GM12878 (cell line): ENCODE data around the gene DEXI. TPM values are rescaled to one million over a fixed set of nuclear protein-coding genes. Genes with fewer than 3 reads are reported as not detected.

Experiments used
- ATAC-seq: fragments of 200-7000 bp; cut with Tn5 transposase; 3 replicates; pipeline ENCODE4 v1.9.1; 2020; ENCODE audit warnings: mild to moderate bottlenecking, moderate library complexity
- BruUV-seq: library from RNA; stranded (reverse); fragments of 400-500 nt; replicated peaks from 2 replicates; lab custom pipeline; 2021; lab: Mats Ljungman, UMichigan
- CTCF ChIA-PET: fragments of 300-600 bp; sonication (Branson Sonifier 250); formaldehyde crosslinking; extraction: SDS; loops from one replicate; lab custom pipeline; 2021; ENCODE audit warnings: inconsistent platforms; lab: Yijun Ruan, JAX
- POLR2A ChIA-PET: fragments of 350-600 bp; formaldehyde crosslinking; extraction: SDS; loops from one replicate; lab custom pipeline; 2021; ENCODE audit warnings: inconsistent platforms; lab: Charles Lee
- RAD21 ChIA-PET: fragments of 300-600 bp; sonication (Branson Sonifier 250); formaldehyde crosslinking; loops from one replicate; lab custom pipeline; 2023; ENCODE audit warnings: antibody characterized with exemption; ENCODE audit not compliant: unreplicated experiment; lab: Charles Lee
- SMC1A ChIA-PET: fragments of 300-600 bp; sonication (Branson Sonifier 250); formaldehyde crosslinking; loops from one replicate; lab custom pipeline; 2023; ENCODE audit not compliant: unreplicated experiment, uncharacterized antibody; lab: Charles Lee
- DNase-seq: peaks from one replicate; pipeline ENCODE4 v3.0.0-alpha.2; 2011; ENCODE audit warnings: low read depth, low spot score
- FAIRE-seq: peaks from 3 replicates; lab custom pipeline; 2011; peaks lifted over from hg19 to GRCh38; lab: Jason Lieb, UNC
- H2AFZ ChIP-seq: 2 replicates; pipeline ENCODE4 v1.6.0; 2011; ENCODE audit warnings: low read depth, low read length, control low read depth; ENCODE audit not compliant: control insufficient read depth
- H3K27ac ChIP-seq: 2 replicates; pipeline ENCODE4 v1.5.1; 2011; ENCODE audit warnings: control low read depth; ENCODE audit not compliant: control insufficient read depth, insufficient read depth
- H3K27me3 ChIP-seq, 2 experiments: replicated peaks in 1 of 2; 2 replicates each; pipeline versions ENCODE4 v1.6.0 to v1.6.1; 2011; ENCODE audit warnings: low read length in 1 of 2; ENCODE audit not compliant: control insufficient read depth in 2 of 2, insufficient read depth in 2 of 2
- H3K36me3 ChIP-seq, 2 experiments: 2 replicates each; pipeline ENCODE4 v1.5.1; 2011; ENCODE audit warnings: low read length in 1 of 2; ENCODE audit not compliant: control insufficient read depth in 2 of 2, insufficient read depth in 2 of 2
- H3K4me1 ChIP-seq: 2 replicates; pipeline ENCODE4 v1.6.1; 2011; ENCODE audit warnings: mild to moderate bottlenecking, low read length, moderate library complexity, mixed read lengths; ENCODE audit not compliant: control insufficient read depth, insufficient read depth
- H3K4me2 ChIP-seq: 2 replicates; pipeline ENCODE4 v1.6.0; 2011; ENCODE audit warnings: control low read depth; ENCODE audit not compliant: control insufficient read depth, insufficient read depth
- H3K4me3 ChIP-seq: fragments of 200-600 bp; sonication (generic); 2 replicates; pipeline ENCODE4 v1.5.1; 2016
- H3K79me2 ChIP-seq: 2 replicates; pipeline ENCODE4 v1.6.0; 2011; ENCODE audit warnings: low read length; ENCODE audit not compliant: control insufficient read depth, insufficient read depth
- H3K9ac ChIP-seq: 2 replicates; pipeline ENCODE4 v1.8.0; 2011; ENCODE audit warnings: low read length, control low read depth, mixed read lengths; ENCODE audit not compliant: control insufficient read depth, insufficient read depth
- H3K9me3 ChIP-seq: replicated peaks from 3 replicates; pipeline ENCODE4 v1.5.1; 2011; ENCODE audit warnings: mild to moderate bottlenecking, low read length; ENCODE audit not compliant: control insufficient read depth, insufficient read depth
- H4K20me1 ChIP-seq: 2 replicates; pipeline ENCODE4 v1.6.0; 2011; ENCODE audit not compliant: control insufficient read depth, insufficient read depth
- BCL3 ChIP-seq: IDR thresholded peaks from 2 replicates; pipeline ENCODE4 v1.6.1; 2011; ENCODE audit warnings: borderline replicate concordance, low read depth, mild to moderate bottlenecking, moderate library complexity, low read length; ENCODE audit not compliant: insufficient read depth, poor library complexity, severe bottlenecking
- BRCA1 ChIP-seq: IDR thresholded peaks from 2 replicates; pipeline ENCODE4 v1.6.1; 2011; ENCODE audit warnings: low read depth, low read length, improper control_type of control experiment
- CREB1 ChIP-seq: IDR thresholded peaks from 2 replicates; pipeline ENCODE4 v1.6.1; 2012; ENCODE audit warnings: low read depth, mild to moderate bottlenecking, inconsistent platforms
- EED ChIP-seq: sonication (generic); IDR thresholded peaks from 2 replicates; pipeline ENCODE4 v1.6.1; 2016; ENCODE audit warnings: antibody characterized with exemption, low read depth
- EZH2 ChIP-seq: IDR thresholded peaks from 2 replicates; pipeline ENCODE4 v1.6.1; 2012; ENCODE audit warnings: low read depth, mild to moderate bottlenecking, control low read depth, inconsistent platforms, low read length, borderline replicate concordance; ENCODE audit not compliant: control insufficient read depth
- NFXL1 ChIP-seq: fragments of 450-650 bp; IDR thresholded peaks from 2 replicates; pipeline ENCODE4 v1.6.1; 2017; ENCODE audit warnings: antibody characterized with exemption, mild to moderate bottlenecking, borderline replicate concordance
- NFYB ChIP-seq: IDR thresholded peaks from 2 replicates; pipeline ENCODE4 v1.6.1; 2011; ENCODE audit warnings: low read depth, mild to moderate bottlenecking, low read length, improper control_type of control experiment, moderate library complexity; ENCODE audit not compliant: insufficient read depth
- NR2C1 ChIP-seq: fragments of 450-650 bp; IDR thresholded peaks from 2 replicates; pipeline ENCODE4 v1.6.1; 2017; ENCODE audit warnings: antibody characterized with exemption, mild to moderate bottlenecking, moderate library complexity
- NR2C2 ChIP-seq: IDR thresholded peaks from 2 replicates; pipeline ENCODE4 v1.6.1; 2011; ENCODE audit warnings: borderline replicate concordance, low read depth; ENCODE audit not compliant: control insufficient read depth, insufficient read length
- PML ChIP-seq: IDR thresholded peaks from 2 replicates; pipeline ENCODE4 v1.6.1; 2012; ENCODE audit warnings: low read length, inconsistent platforms
- POLR2A ChIP-seq: IDR thresholded peaks from 2 replicates; pipeline ENCODE4 v1.6.1; 2011; ENCODE audit warnings: low read depth, mild to moderate bottlenecking, low read length
- POLR2AphosphoS2 ChIP-seq: IDR thresholded peaks from 2 replicates; pipeline ENCODE4 v1.6.1; 2011; ENCODE audit warnings: low read depth, mild to moderate bottlenecking, low read length, improper control_type of control experiment, moderate library complexity
- POLR2AphosphoS5 ChIP-seq: IDR thresholded peaks from 2 replicates; pipeline ENCODE4 v1.6.1; 2011; ENCODE audit warnings: mild to moderate bottlenecking, low read length, inconsistent platforms
- POU2F2 ChIP-seq: IDR thresholded peaks from 3 replicates; pipeline ENCODE4 v1.6.1; 2011; ENCODE audit warnings: low read depth, mild to moderate bottlenecking, low read length, borderline replicate concordance
- RAD21 ChIP-seq: IDR thresholded peaks from 2 replicates; pipeline ENCODE4 v1.6.1; 2011; ENCODE audit warnings: mild to moderate bottlenecking, low read depth, low read length, moderate library complexity; ENCODE audit not compliant: insufficient read depth
- SMAD1 ChIP-seq: fragments of 450-650 bp; IDR thresholded peaks from 2 replicates; pipeline ENCODE4 v1.6.1; 2018; ENCODE audit warnings: mild to moderate bottlenecking, low read depth; ENCODE audit not compliant: partially characterized antibody
- SMARCA5 ChIP-seq: fragments of 450-650 bp; IDR thresholded peaks from 2 replicates; pipeline ENCODE4 v1.6.1; 2017; ENCODE audit warnings: mild to moderate bottlenecking
- SREBF1 ChIP-seq: IDR thresholded peaks from 2 replicates; pipeline ENCODE4 v1.6.1; 2012; ENCODE audit warnings: mild to moderate bottlenecking, low read length
- TARDBP ChIP-seq: IDR thresholded peaks from 2 replicates; pipeline ENCODE4 v1.6.1; 2016; ENCODE audit warnings: borderline replicate concordance
- TBL1XR1 ChIP-seq: IDR thresholded peaks from 2 replicates; pipeline ENCODE4 v1.6.1; 2012; ENCODE audit warnings: low read depth, low read length, improper control_type of control experiment
- TCF7 ChIP-seq: IDR thresholded peaks from 2 replicates; pipeline ENCODE4 v1.6.1; 2014; ENCODE audit warnings: antibody characterized with exemption, borderline replicate concordance
- ZNF274 ChIP-seq: IDR thresholded peaks from one replicate; pipeline ENCODE4 v1.8.0; 2011; ENCODE audit not compliant: insufficient read length, insufficient read depth
- ZZZ3 ChIP-seq: IDR thresholded peaks from 2 replicates; pipeline ENCODE4 v1.6.1; 2011; ENCODE audit warnings: low read depth; ENCODE audit not compliant: control insufficient read depth, insufficient read length
- WGBS: methylation state at CpG from one replicate; pipeline ENCODE4 v1.1.6; 2016; ENCODE audit warnings: low lambda C conversion rate; ENCODE audit not compliant: insufficient replicate concordance, insufficient coverage; ENCODE audit errors: missing lambda C conversion rate; 5-methylcytosine and 5-hydroxymethylcytosine counted together
- in situ Hi-C: fragments of 300-500 bp; cut with MboI; formaldehyde crosslinking; loops from 9 replicates; pipeline ENCODE4 v1.14.3; 2018; ENCODE audit warnings: mixed read lengths
- intact Hi-C: fragments of 100-400 bp; cut with micrococcal nuclease; formaldehyde crosslinking; loops from one replicate; pipeline ENCODE4 v1.14.2; 2022; ENCODE audit not compliant: unreplicated experiment
- polyA plus RNA-seq, 11 experiments: library from polyadenylated mRNA; depleted of rRNA in 4 of 11; unstranded in 6 of 11; stranded (reverse) in 5 of 11; fragments of >200 nt; fragmentation: Nextera tagmentation in 4 of 11; fragmentation: Illumina TruSeq in 1 of 11; extraction: Ambion mirVana in 4 of 11; extraction: Trizol in 1 of 11; gene quantifications; 1 replicate in 1 of 11; 2 replicates in 10 of 11; pipeline versions ENCODE4 v1.2.1 to v1.2.3, GENCODE V29; 2011 to 2016; ENCODE audit warnings: inconsistent platforms in 2 of 11, missing spikeins in 2 of 11, low read depth in 1 of 11
- total RNA-seq, 4 experiments: library from RNA; depleted of rRNA in 3 of 4; stranded (reverse); fragments of >200 nt in 3 of 4; fragmentation: Illumina TruSeq in 1 of 4; extraction: Trizol in 1 of 4; gene quantifications; 2 replicates each; pipeline versions ENCODE4 v1.2.1 to v1.2.3, GENCODE V29; 2013 to 2021

Gene DEXI
- total and polyA plus RNA-seq, 10 of the 15 experiments (the other 5 are each of a cell fraction or from before 2014, with no cell fraction given) = 1.4 to 26.3 (median 18.4) TPM

- TF ChIP-seq PML = no peak
- TF ChIP-seq POLR2A = peak; percentile 5
- TF ChIP-seq SMAD1 = no peak
These were observed 11.5 kb downstream of the DEXI start (continued) for GRCh38 chr16:10930755-10931093.

GRCh38 chr16:10929853-10930754, 12.2 kb downstream of the DEXI start:
- intact Hi-C loops (no loop called here), in situ Hi-C loops (no loop called here)
- CTCF ChIA-PET = interaction anchor here (0.6 to 1.1 kb wide), 3 partner anchors 11 to 191 kb away, joined by 3 to 5 read pairs (median 3); no protein-coding TSS in a partner anchor
- Histone ChIP-seq H3K9me3 (no peaks in the 10 kb centered on the region), H3K4me2 (no peak overlapping the region), H3K4me3 (no peak overlapping the region), H3K79me2 (peaks cover 6% of the 10 kb centered on the region), H3K27ac (no peak overlapping the region), H2AFZ (no peak overlapping the region), H4K20me1 (no peaks in the 10 kb centered on the region; the same call in 1 of the 2 replicates), H3K4me1 (peaks cover 3% of the 10 kb centered on the region), H3K9ac (no peak overlapping the region), H3K36me3 (peaks cover 2 to 3% of the 10 kb centered on the region in 2 experiments; a peak in 3 of 4 replicates), H3K27me3 (no peaks in the 10 kb centered on the region)
- BruUV-seq = no TSS peak
- RAD21 ChIA-PET = interaction anchor here (0.5 to 0.8 kb wide), 2 partner anchors 20 to 67 kb away, joined by 3 to 7 read pairs; no protein-coding TSS in a partner anchor
- SMC1A ChIA-PET = interaction anchor here (0.7 to 1.2 kb wide), 3 partner anchors 8 to 38 kb away, joined by 3 read pairs; no protein-coding TSS in a partner anchor
- DNase-seq (no peak), FAIRE-seq (no peak), ATAC-seq (peak; percentile 4; the same call in 2 of the 3 replicates)
- POLR2A ChIA-PET = interaction anchor here (1.2 kb wide), 2 partner anchors 8 to 24 kb away, joined by 3 to 4 read pairs; no protein-coding TSS in a partner anchor
- 57% methylated on average over 15 of the region's 15 CpGs for WGBS
- no peak for TF ChIP-seq EZH2
- TF ChIP-seq EED = no peak
- no peak for TF ChIP-seq ZZZ3
- TF ChIP-seq NR2C1 = no peak
- TF ChIP-seq POLR2AphosphoS5 = peak; percentile 18; the same call in 1 of the 2 replicates
- no peak for TF ChIP-seq TCF7
- TF ChIP-seq TBL1XR1 = no peak
- no peak for TF ChIP-seq ZNF274
- TF ChIP-seq RAD21 = no peak
- peak; percentile 6; the same call in 1 of the 2 replicates for TF ChIP-seq CREB1
- no peak for TF ChIP-seq NFYB
- TF ChIP-seq SMARCA5 = 0 out of 2 replicates have a peak, but pooled peaks have one; percentile 32
- TF ChIP-seq TARDBP = no peak
- TF ChIP-seq POLR2A = peak; percentile 68; the same call in 1 of the 2 replicates
- TF ChIP-seq SREBF1 = no peak
- no peak for TF ChIP-seq NR2C2
- peak; percentile 79 for TF ChIP-seq POLR2AphosphoS2
- peak; percentile 94 for TF ChIP-seq BCL3
- no peak for TF ChIP-seq POU2F2
- no peak for TF ChIP-seq NFXL1
- TF ChIP-seq BRCA1 = no peak
